ENCODE data around the gene BTBD16. TPM values are rescaled to one million over a fixed set of nuclear protein-coding genes. Genes with fewer than 3 reads are reported as not detected.

BTBD16 gene
- total RNA-seq, 1 donor: not detected

GRCh38 chr10:122292376-122292775 lies 21.3 kb downstream of the BTBD16 start:
- Histone ChIP-seq H3K4me1 (ENCODE audit: insufficient read depth, low read length) (no peaks in the 10 kb centered on the region), H3K9me3 (ENCODE audit: low read depth, low read length) (no peaks in the 10 kb centered on the region), H3K4me3 (ENCODE audit: low read length) (no peak overlapping the region), H3K27me3 (ENCODE audit: insufficient read depth, low read length) (no peaks in the 10 kb centered on the region)

DNA sequence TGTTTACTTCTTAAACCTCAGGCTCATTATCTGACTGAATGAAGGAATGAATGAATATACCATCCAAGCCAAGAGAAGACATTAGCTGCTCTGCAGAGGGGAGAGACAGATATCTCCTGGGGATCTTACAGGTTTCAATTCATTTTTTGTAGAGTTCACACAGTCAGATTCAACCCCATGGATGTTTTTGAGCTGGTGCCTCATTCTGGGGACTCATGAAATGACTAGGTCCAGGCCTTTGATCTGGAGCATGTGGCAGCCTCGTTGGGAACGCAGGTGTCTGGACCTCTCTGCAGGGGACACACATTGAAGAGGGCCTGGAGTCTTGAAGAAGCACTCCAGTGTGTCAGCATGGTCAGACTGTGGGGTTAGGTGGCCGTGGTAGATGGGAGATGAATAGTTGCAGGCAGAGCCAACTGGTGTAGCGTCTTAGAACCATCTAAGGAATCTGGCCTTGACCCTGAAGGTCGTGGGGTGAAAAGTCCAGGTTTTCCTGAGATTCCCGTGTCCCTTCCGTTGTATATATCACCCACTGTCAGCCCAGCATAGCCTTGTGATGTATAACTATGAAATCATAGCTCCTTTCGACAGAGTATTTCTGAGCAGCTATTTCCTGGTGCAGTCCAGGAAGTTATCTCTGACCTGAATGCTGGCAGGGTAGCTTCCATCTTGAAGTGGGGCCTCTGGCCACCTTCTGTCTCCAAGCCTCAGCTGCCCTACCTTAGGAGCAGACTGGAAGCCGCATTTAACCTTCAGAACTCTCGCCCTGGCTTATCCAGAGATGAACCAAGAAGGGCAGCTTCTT lies 22.3 kb downstream of the BTBD16 start:
- no peak overlapping the region for H3K4me3 ChIP-seq (ENCODE audit: low read length)
- no peaks in the 10 kb centered on the region for H3K9me3 ChIP-seq (ENCODE audit: low read depth, low read length)
- no peaks in the 10 kb centered on the region for H3K4me1 ChIP-seq (ENCODE audit: insufficient read depth, low read length)
- no peaks in the 10 kb centered on the region for H3K27me3 ChIP-seq (ENCODE audit: insufficient read depth, low read length)

- H3K27me3 ChIP-seq (ENCODE audit: insufficient read depth, low read length): no peaks in the 10 kb centered on the region
- no peaks in the 10 kb centered on the region for H3K4me1 ChIP-seq (ENCODE audit: insufficient read depth, low read length)
- H3K9me3 ChIP-seq (ENCODE audit: low read depth, low read length): no peaks in the 10 kb centered on the region
- no peak overlapping the region for H3K4me3 ChIP-seq (ENCODE audit: low read length)
These were observed 22.9 kb downstream of the BTBD16 start for GRCh38 chr10:122293961-122294380.

DNA sequence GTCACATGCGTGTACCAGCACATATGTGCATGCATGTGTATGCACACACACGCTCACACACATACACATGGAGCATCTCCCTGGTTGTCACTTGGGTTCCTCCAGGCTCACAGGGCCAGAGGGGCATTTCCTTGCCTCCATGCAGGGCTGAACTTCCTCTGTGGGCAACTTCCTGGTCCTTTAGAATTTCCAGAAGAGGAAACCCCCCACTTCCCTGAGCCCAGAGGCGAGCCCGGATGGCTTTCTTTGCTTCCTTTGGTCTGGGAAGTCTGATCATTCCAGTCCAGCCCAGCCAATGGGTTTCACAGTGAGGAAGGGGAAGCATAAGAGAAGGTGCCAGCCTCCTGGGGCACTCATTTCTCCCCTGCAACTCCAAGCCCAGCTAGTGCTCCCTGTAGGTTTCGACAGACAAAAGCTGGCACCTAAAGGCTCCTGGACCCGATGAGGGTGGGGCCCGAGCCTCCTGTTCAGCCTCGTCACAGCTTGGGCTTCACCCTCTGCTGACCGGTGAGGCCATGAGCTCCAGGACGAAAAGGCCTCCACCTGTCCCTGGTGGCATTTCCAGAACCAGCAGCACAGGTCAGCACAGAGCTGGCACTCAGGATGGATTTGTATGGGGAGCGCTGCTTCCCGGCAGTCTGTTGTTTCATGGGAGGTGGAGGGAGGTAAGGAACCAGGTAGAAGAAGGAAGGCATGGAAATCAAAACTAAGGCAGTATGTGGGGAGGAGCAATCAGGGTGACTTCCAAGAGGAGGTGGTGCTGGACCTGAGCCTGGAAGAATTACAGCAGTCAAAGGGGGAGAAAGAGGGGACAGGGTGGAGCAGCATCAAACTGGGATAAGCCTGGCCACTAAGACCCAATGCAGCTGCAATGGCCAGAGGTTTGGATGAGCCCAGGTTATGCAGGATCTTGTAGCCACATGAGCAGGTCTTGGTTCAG lies 23.7 kb downstream of the BTBD16 start:
- Histone ChIP-seq H3K27me3 (ENCODE audit: insufficient read depth, low read length) (no peaks in the 10 kb centered on the region), H3K4me3 (ENCODE audit: low read length) (no peak overlapping the region), H3K4me1 (ENCODE audit: insufficient read depth, low read length) (no peaks in the 10 kb centered on the region), H3K9me3 (ENCODE audit: low read depth, low read length) (no peaks in the 10 kb centered on the region)

DNA sequence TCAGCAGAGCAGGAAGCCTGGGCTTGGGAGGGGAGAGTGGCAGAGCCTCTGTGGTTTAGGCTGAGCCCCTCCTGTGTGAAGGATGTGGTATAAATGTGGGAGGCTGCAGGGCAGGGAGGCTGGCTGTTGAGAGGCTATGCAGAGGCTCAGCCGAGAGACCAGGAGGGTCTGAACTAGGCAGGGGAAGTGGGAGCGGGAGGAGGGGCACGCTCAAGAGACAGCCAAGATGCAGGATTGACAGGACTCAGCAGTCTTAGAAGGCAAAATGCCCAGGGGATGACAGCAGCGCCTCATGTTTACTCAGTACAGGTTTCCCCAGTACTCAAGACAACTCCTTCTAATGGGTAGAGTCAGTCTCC lies 24.3 kb downstream of the BTBD16 start:
- Histone ChIP-seq H3K4me1 (ENCODE audit: insufficient read depth, low read length) (no peaks in the 10 kb centered on the region), H3K4me3 (ENCODE audit: low read length) (no peak overlapping the region)

DNA sequence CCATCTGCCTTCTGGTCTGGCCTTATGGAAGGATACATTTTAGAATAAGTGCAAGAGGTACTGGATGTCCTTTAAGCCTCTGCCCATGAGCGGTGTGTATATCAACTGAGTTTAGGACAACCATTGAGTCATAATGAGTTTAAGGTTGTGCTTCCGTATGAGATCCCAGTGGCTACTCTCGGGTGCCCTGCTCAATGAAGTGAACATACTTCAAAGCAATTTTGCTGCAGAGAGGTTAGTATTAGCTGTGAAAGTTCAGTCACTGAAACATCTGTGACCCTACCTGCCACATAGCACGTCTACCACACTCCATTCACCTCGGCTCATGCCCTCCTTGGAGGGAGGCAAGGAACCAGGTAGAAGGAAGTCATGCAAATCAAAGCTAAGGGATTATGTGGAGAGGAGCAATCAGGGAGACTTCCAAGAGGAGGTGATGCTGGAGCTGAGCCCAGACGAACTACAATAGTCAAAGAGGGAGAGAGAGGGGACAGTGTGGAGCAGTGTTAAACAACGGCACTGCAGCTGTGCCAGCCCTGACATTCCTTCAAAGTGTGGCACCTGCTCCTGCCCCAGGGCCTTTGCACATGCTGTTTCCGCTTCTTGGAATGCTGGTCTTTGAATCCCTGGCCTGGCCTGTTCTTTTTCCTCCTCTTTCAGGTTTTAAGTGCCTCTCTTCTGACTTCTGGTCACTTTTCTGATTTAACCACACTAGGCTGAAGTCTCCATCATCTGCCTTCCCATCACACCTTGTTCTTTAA lies 25.4 kb downstream of the BTBD16 start:
- Histone ChIP-seq H3K4me1 (ENCODE audit: insufficient read depth, low read length) (no peaks in the 10 kb centered on the region), H3K4me3 (ENCODE audit: low read length) (no peak overlapping the region), H3K9me3 (ENCODE audit: low read depth, low read length) (no peaks in the 10 kb centered on the region)

More for the DNA sequence above, 24.3 kb downstream of the BTBD16 start:
- H3K9me3 ChIP-seq (ENCODE audit: low read depth, low read length): no peaks in the 10 kb centered on the region
- H3K27me3 ChIP-seq (ENCODE audit: insufficient read depth, low read length): no peaks in the 10 kb centered on the region

GRCh38 chr10:122297583-122297982 lies 26.5 kb downstream of the BTBD16 start:
- Histone ChIP-seq H3K9me3 (ENCODE audit: low read depth, low read length) (no peaks in the 10 kb centered on the region), H3K4me1 (ENCODE audit: insufficient read depth, low read length) (no peaks in the 10 kb centered on the region), H3K27me3 (ENCODE audit: insufficient read depth, low read length) (no peaks in the 10 kb centered on the region), H3K4me3 (ENCODE audit: low read length) (no peak overlapping the region)

More for the DNA sequence above, 25.4 kb downstream of the BTBD16 start:
- no peaks in the 10 kb centered on the region for H3K27me3 ChIP-seq (ENCODE audit: insufficient read depth, low read length)

DNA sequence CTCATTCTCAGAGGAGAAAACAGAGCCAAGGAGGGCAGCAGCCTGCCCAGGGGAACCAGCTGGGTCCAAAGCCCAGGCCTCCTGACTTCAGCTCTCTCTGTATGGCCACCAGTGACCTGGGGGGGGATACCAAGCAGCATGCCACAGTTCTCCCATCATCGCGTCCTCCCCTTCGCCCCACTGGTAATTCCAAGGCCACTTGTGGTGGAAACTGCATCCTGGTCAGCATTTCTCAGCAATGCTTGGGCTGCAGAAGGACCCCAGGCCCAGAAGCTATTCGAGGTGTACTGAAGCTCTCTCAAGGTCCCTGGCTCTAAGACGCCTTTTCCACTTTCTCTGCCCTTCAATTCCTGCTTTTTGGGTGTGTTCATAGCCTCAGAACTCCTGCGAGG lies 27.1 kb downstream of the BTBD16 start:
- Histone ChIP-seq H3K27me3 (ENCODE audit: insufficient read depth, low read length) (no peaks in the 10 kb centered on the region), H3K4me3 (ENCODE audit: low read length) (no peak overlapping the region), H3K9me3 (ENCODE audit: low read depth, low read length) (no peaks in the 10 kb centered on the region), H3K4me1 (ENCODE audit: insufficient read depth, low read length) (no peaks in the 10 kb centered on the region)

DNA sequence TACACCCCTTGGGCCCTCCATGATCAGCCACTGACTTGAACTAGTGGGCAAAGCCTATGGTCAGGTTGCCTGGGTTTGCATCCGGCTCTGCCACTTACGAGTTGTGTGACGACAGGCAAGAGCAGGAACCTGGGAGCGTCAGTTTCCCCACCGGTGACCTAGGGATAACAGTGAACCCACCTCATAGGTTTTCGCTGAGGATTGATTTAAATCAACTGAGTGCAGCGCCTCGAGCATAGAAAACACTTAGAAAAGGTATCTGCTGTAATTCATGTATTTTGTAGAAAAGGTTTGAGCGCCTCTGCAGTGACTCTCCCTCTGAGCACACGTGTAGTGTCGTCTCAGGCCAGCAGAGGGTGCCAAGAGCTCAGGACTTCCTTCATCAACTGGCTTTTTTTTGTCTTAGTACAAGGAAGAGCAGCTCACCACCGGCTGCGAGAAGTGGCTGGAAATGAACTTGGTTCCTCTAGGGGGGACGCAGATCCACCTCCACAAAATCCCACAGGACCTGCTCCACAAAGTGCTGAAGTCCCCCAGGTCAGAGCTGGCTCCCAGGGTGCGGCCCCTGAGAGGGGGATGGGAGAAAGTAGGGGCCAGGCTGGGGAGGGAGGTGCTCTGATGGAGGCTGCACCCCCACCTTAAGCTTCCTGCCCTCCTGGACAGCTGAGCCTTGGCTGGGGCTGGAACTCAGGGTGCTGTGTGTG lies 27.7 kb downstream of the BTBD16 start:
- no peaks in the 10 kb centered on the region for H3K27me3 ChIP-seq (ENCODE audit: insufficient read depth, low read length)
- no peaks in the 10 kb centered on the region for H3K9me3 ChIP-seq (ENCODE audit: low read depth, low read length)
- H3K4me3 ChIP-seq (ENCODE audit: low read length): no peak overlapping the region
- no peaks in the 10 kb centered on the region for H3K4me1 ChIP-seq (ENCODE audit: insufficient read depth, low read length)

DNA sequence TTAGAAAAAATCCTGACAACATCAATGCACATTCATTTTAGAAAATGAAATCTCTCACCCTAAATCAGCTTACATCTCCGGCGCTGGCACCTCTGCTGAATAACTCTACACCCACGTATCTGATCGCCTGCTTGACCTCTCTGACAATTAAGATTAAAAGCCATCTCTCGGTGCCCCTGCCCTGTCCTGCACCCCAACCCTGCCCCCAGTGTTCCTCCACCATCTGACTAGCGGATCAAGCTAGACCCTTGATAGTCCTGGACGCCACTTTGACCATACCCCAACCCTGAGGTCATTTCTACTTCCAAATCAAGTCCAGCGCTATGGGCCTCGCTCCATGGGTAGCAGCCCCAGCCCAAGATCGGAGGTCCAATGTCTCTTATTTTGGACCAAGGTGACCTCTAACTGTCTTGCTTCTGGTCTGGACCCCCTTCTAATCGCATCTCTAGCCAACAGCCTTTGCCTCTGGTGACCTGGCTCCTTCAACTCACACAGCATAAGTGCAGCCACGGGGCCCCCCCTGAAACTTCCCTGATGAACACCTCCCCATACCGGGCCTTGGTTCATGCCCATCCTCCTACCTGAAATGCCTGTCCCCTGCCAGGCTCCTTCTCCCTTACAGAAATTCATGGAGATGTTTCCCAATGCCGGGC lies 28.5 kb downstream of the BTBD16 start:
- H3K27me3 ChIP-seq (ENCODE audit: insufficient read depth, low read length): no peaks in the 10 kb centered on the region

DNA sequence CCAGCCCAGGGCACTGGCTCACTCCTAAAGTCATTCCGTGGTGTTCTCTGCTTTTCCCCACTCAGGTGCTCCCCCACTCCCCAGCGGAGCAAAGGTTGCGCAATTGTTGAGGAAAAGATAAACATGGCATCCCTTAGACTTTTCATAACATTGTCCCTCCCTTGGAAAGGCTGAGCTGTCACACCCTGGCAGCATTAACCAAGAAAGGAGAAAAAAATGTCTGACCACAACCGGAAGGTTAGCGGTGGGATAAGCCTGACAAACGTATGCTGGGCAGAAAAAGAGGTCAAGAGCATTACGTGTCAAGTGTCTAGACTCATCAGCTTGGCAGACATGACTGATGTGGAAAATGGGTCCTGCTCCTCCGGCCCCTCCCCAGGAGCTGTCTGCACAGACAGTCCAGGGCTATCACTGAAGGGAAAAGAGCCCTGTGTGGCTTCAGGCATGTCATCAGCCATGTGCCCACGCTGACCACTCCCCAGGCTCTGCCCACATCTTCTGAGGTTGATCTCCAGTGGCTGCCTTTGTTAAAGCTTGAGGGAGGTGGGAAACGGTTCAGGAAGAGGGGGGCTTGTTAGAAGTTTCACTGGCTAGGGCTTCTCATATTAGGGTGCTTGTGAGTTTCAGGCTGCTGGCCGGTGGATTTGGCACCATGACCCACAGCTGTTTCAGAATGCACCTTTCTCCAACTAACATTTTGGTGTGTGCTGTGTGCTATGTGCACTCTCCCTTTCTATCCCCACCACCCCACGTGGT lies 30.1 kb downstream of the BTBD16 start:
- Histone ChIP-seq H3K4me3 (ENCODE audit: low read length) (no peak overlapping the region), H3K4me1 (ENCODE audit: insufficient read depth, low read length) (no peaks in the 10 kb centered on the region), H3K27me3 (ENCODE audit: insufficient read depth, low read length) (no peaks in the 10 kb centered on the region), H3K9me3 (ENCODE audit: low read depth, low read length) (no peaks in the 10 kb centered on the region)

More for the DNA sequence above, 28.5 kb downstream of the BTBD16 start:
- Histone ChIP-seq H3K4me3 (ENCODE audit: low read length) (no peak overlapping the region), H3K9me3 (ENCODE audit: low read depth, low read length) (no peaks in the 10 kb centered on the region), H3K4me1 (ENCODE audit: insufficient read depth, low read length) (no peaks in the 10 kb centered on the region)

GRCh38 chr10:122301811-122302115 lies 30.7 kb downstream of the BTBD16 start:
- no peak overlapping the region for H3K4me3 ChIP-seq (ENCODE audit: low read length)
- H3K4me1 ChIP-seq (ENCODE audit: insufficient read depth, low read length): no peaks in the 10 kb centered on the region
- H3K27me3 ChIP-seq (ENCODE audit: insufficient read depth, low read length): no peaks in the 10 kb centered on the region
- H3K9me3 ChIP-seq (ENCODE audit: low read depth, low read length): no peaks in the 10 kb centered on the region

- no peaks in the 10 kb centered on the region for H3K27me3 ChIP-seq (ENCODE audit: insufficient read depth, low read length)
- H3K4me1 ChIP-seq (ENCODE audit: insufficient read depth, low read length): no peaks in the 10 kb centered on the region
- no peaks in the 10 kb centered on the region for H3K9me3 ChIP-seq (ENCODE audit: low read depth, low read length)
- H3K4me3 ChIP-seq (ENCODE audit: low read length): no peak overlapping the region
These were observed 31.2 kb downstream of the BTBD16 start for GRCh38 chr10:122302315-122302714.
